ENCODE measurements around the gene DGKI.

The DGKI gene

GRCh38 chr7:137393570-137393969 lies 453.2 kb downstream of the DGKI start:
- H3K36me3 ChIP-seq (ENCODE audit: control insufficient read depth in 4 of 4, insufficient read depth in 4 of 4, low read length in 3 of 4), result no peaks in the 10 kb centered on the region
- no peak overlapping the region for H3K27ac ChIP-seq (ENCODE audit: insufficient read depth in 1 of 2, low read depth in 1 of 2, low read length in 2 of 2, poor library complexity in 1 of 2, severe bottlenecking in 2 of 2)
- no peaks in the 10 kb centered on the region for H3K27me3 ChIP-seq (replicated peaks in 2 of 5; ENCODE audit: control insufficient read depth in 4 of 5, insufficient read depth in 5 of 5, low read length in 4 of 5)
- no peak for DNase-seq
- H3K4me3 ChIP-seq (ENCODE audit: control insufficient read depth in 1 of 7, extremely low read depth in 1 of 7, insufficient read depth in 4 of 7, low read depth in 2 of 7, low read length in 6 of 7), result no peak overlapping the region
- ChIA-PET POLR2A (no interaction called here), CTCF (no interaction called here)
- H3K4me1 ChIP-seq (ENCODE audit: control extremely low read depth in 1 of 4, control insufficient read depth in 4 of 4, insufficient read depth in 4 of 4, low read length in 3 of 4), result no peaks in the 10 kb centered on the region
- peaks cover 0 to 3% (median 0%) of the 10 kb centered on the region in 5 experiments for H3K9me3 ChIP-seq (ENCODE audit: control extremely low read depth in 1 of 5, control insufficient read depth in 4 of 5, insufficient read depth in 2 of 5, low read depth in 1 of 5, low read length in 4 of 5)

DNA sequence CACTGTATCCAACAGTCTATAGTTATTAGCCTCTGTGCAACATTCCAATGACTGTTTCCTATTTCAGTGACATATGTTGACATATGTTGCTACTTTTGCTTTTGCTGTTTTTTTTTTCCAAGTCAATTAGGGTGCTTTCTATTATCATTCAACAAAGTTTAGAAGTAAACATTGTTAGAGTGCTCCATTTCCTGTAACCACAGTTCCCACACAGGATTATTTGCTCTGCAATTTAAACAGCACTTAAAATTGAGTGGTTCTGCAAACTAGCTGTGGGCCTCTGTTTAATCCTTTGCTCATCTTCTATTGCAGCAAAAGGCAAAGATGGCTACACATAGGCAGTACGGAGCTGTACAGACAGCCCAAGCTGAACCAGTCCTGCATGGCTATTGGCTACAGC lies 456.7 kb downstream of the DGKI start:
- 92% methylated on average over 1 of the region's 1 CpG for WGBS (ENCODE audit: insufficient coverage)
- H3K4me3 ChIP-seq (ENCODE audit: control insufficient read depth in 1 of 7, extremely low read depth in 1 of 7, insufficient read depth in 4 of 7, low read depth in 2 of 7, low read length in 6 of 7), result no peak overlapping the region
- CTCF ChIA-PET, result no interaction called here
- H3K27ac ChIP-seq (ENCODE audit: insufficient read depth in 1 of 2, low read depth in 1 of 2, low read length in 2 of 2, poor library complexity in 1 of 2, severe bottlenecking in 2 of 2), result no peak overlapping the region
- no peaks in the 10 kb centered on the region for H3K27me3 ChIP-seq (replicated peaks in 2 of 5; ENCODE audit: control insufficient read depth in 4 of 5, insufficient read depth in 5 of 5, low read length in 4 of 5)
- H3K36me3 ChIP-seq (ENCODE audit: control insufficient read depth in 4 of 4, insufficient read depth in 4 of 4, low read length in 3 of 4), result no peaks in the 10 kb centered on the region
- no peaks in the 10 kb centered on the region for H3K9me3 ChIP-seq (ENCODE audit: control extremely low read depth in 1 of 5, control insufficient read depth in 4 of 5, insufficient read depth in 2 of 5, low read depth in 1 of 5, low read length in 4 of 5)
- no peaks in the 10 kb centered on the region for H3K4me1 ChIP-seq (ENCODE audit: control extremely low read depth in 1 of 4, control insufficient read depth in 4 of 4, insufficient read depth in 4 of 4, low read length in 3 of 4)
- no peak for DNase-seq
- POLR2A ChIA-PET, result no interaction called here

DNA sequence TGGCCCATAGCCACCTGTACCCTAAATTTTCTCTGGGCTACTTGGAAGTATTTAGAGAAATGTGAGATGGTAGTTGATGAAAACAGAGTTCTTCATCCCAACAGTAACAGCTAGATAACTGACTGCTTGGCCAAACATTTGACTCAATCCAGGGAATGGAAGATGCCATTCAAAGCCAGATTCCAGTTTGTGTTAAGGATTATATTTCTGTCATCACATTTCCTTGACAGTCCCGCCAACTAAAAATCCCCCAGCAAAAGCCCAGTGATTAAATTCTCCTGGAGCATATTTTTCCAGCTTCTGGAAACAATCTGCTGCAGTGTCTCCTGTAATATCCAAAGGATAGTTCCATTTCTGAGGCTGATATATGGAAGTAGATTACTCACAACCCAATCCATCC lies 457.9 kb downstream of the DGKI start:
- no peak for DNase-seq
- no peaks in the 10 kb centered on the region for H3K36me3 ChIP-seq (ENCODE audit: control insufficient read depth in 4 of 4, insufficient read depth in 4 of 4, low read length in 3 of 4)
- no peak overlapping the region for H3K27ac ChIP-seq (ENCODE audit: insufficient read depth in 1 of 2, low read depth in 1 of 2, low read length in 2 of 2, poor library complexity in 1 of 2, severe bottlenecking in 2 of 2)
- H3K4me1 ChIP-seq (ENCODE audit: control extremely low read depth in 1 of 4, control insufficient read depth in 4 of 4, insufficient read depth in 4 of 4, low read length in 3 of 4), result no peaks in the 10 kb centered on the region
- no peak overlapping the region for H3K4me3 ChIP-seq (ENCODE audit: control insufficient read depth in 1 of 7, extremely low read depth in 1 of 7, insufficient read depth in 4 of 7, low read depth in 2 of 7, low read length in 6 of 7)
- no peaks in the 10 kb centered on the region for H3K9me3 ChIP-seq (ENCODE audit: control extremely low read depth in 1 of 5, control insufficient read depth in 4 of 5, insufficient read depth in 2 of 5, low read depth in 1 of 5, low read length in 4 of 5)
- CTCF ChIA-PET, result no interaction called here
- no peaks in the 10 kb centered on the region for H3K27me3 ChIP-seq (replicated peaks in 2 of 5; ENCODE audit: control insufficient read depth in 4 of 5, insufficient read depth in 5 of 5, low read length in 4 of 5)
- POLR2A ChIA-PET, result no interaction called here
- WGBS (ENCODE audit: insufficient coverage), result no CpG with 5 or more reads among the region's 1 CpG

DNA sequence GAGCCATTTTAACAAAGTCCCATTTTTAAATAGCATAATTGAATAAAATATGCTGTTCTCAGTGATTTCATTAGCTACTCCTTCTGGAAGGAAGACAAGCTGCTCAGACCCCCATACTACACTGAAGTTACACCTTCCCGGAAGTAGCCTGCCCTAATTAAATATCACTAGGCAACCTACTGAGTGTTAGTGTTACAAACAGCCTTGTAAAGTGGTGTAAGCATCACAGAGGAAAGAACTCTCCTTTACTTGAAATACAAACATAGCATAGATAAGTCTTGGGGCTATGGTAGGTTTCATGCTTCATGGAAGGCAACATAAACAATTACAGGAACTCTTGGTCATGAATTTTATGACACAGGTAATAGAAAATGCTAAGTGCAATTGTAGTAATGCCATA lies 459.8 kb downstream of the DGKI start:
- no peak for DNase-seq
- Histone ChIP-seq H3K36me3 (ENCODE audit: control insufficient read depth in 4 of 4, insufficient read depth in 4 of 4, low read length in 3 of 4) (no peaks in the 10 kb centered on the region), H3K27me3 (replicated peaks in 2 of 5; ENCODE audit: control insufficient read depth in 4 of 5, insufficient read depth in 5 of 5, low read length in 4 of 5) (no peaks in the 10 kb centered on the region), H3K4me3 (ENCODE audit: control insufficient read depth in 1 of 7, extremely low read depth in 1 of 7, insufficient read depth in 4 of 7, low read depth in 2 of 7, low read length in 6 of 7) (no peak overlapping the region), H3K4me1 (ENCODE audit: control extremely low read depth in 1 of 4, control insufficient read depth in 4 of 4, insufficient read depth in 4 of 4, low read length in 3 of 4) (no peaks in the 10 kb centered on the region), H3K9me3 (ENCODE audit: control extremely low read depth in 1 of 5, control insufficient read depth in 4 of 5, insufficient read depth in 2 of 5, low read depth in 1 of 5, low read length in 4 of 5) (no peaks in the 10 kb centered on the region), H3K27ac (ENCODE audit: insufficient read depth in 1 of 2, low read depth in 1 of 2, low read length in 2 of 2, poor library complexity in 1 of 2, severe bottlenecking in 2 of 2) (no peak overlapping the region)
- no CpG with 5 or more reads among the region's 1 CpG for WGBS (ENCODE audit: insufficient coverage)
- ChIA-PET CTCF (no interaction called here), POLR2A (no interaction called here)

GRCh38 chr7:137381045-137381444 lies 465.7 kb downstream of the DGKI start:
- Histone ChIP-seq H3K4me1 (ENCODE audit: control extremely low read depth in 1 of 4, control insufficient read depth in 4 of 4, insufficient read depth in 4 of 4, low read length in 3 of 4) (no peaks in the 10 kb centered on the region), H3K36me3 (ENCODE audit: control insufficient read depth in 4 of 4, insufficient read depth in 4 of 4, low read length in 3 of 4) (no peaks in the 10 kb centered on the region), H3K9me3 (ENCODE audit: control extremely low read depth in 1 of 5, control insufficient read depth in 4 of 5, insufficient read depth in 2 of 5, low read depth in 1 of 5, low read length in 4 of 5) (peaks cover 0 to 3% (median 0%) of the 10 kb centered on the region in 5 experiments), H3K4me3 (ENCODE audit: control insufficient read depth in 1 of 7, extremely low read depth in 1 of 7, insufficient read depth in 4 of 7, low read depth in 2 of 7, low read length in 6 of 7) (no peak overlapping the region), H3K27ac (ENCODE audit: insufficient read depth in 1 of 2, low read depth in 1 of 2, low read length in 2 of 2, poor library complexity in 1 of 2, severe bottlenecking in 2 of 2) (no peak overlapping the region), H3K27me3 (replicated peaks in 2 of 5; ENCODE audit: control insufficient read depth in 4 of 5, insufficient read depth in 5 of 5, low read length in 4 of 5) (no peaks in the 10 kb centered on the region)
- ChIA-PET POLR2A (no interaction called here), CTCF (no interaction called here)
- WGBS (ENCODE audit: insufficient coverage), result no CpG with 5 or more reads among the region's 1 CpG
- no peak for DNase-seq

DNA sequence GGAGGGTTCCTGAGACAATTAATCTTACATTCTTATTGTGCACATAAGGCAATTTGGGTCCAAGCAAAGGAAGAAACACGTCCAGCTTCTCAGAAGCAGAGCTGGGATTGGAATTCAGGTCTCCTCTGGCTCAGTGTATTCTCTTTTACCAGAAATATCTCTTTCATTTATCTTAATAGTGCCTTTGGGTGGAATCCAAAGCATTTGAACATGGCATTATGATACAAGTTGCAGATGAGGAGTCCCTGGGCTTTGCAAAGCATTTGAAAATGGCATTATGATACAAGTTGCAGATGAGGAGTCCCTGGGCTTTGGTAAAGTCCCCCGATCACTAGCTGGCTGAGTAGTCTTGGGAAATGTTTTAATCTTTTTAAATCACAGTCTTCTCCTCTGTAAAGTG lies 473.3 kb downstream of the DGKI start:
- 100% methylated on average over 1 of the region's 2 CpGs for WGBS (ENCODE audit: insufficient coverage)
- Histone ChIP-seq H3K36me3 (ENCODE audit: control insufficient read depth in 4 of 4, insufficient read depth in 4 of 4, low read length in 3 of 4) (no peaks in the 10 kb centered on the region), H3K9me3 (ENCODE audit: control extremely low read depth in 1 of 5, control insufficient read depth in 4 of 5, insufficient read depth in 2 of 5, low read depth in 1 of 5, low read length in 4 of 5) (peaks cover 0 to 3% (median 0%) of the 10 kb centered on the region in 5 experiments), H3K4me1 (ENCODE audit: control extremely low read depth in 1 of 4, control insufficient read depth in 4 of 4, insufficient read depth in 4 of 4, low read length in 3 of 4) (no peaks in the 10 kb centered on the region), H3K27ac (ENCODE audit: insufficient read depth in 1 of 2, low read depth in 1 of 2, low read length in 2 of 2, poor library complexity in 1 of 2, severe bottlenecking in 2 of 2) (no peak overlapping the region), H3K4me3 (ENCODE audit: control insufficient read depth in 1 of 7, extremely low read depth in 1 of 7, insufficient read depth in 4 of 7, low read depth in 2 of 7, low read length in 6 of 7) (no peak overlapping the region), H3K27me3 (replicated peaks in 2 of 5; ENCODE audit: control insufficient read depth in 4 of 5, insufficient read depth in 5 of 5, low read length in 4 of 5) (no peaks in the 10 kb centered on the region)
- DNase-seq, result no peak
- CTCF ChIA-PET, result no interaction called here
- POLR2A ChIA-PET, result no interaction called here

DNA sequence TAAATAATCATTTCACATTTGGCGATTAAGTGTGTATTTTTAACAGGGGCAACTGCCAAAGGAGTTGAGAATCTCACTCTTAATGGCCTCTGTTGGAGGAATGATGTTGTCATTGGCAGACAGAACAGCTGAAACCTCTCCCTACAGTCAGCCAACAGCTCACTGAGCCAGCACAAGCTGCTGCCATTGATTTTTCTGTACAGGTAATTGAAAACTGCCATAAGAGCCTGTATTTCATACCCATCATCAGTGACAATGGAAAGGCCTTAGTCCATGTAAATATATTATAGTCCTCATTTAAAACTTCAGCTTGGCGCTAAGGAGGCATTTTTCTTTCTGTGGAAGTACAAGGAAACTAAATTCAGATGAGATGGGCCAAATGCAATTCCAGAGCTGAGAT lies 475.2 kb downstream of the DGKI start:
- no peaks in the 10 kb centered on the region for H3K27me3 ChIP-seq (replicated peaks in 2 of 5; ENCODE audit: control insufficient read depth in 4 of 5, insufficient read depth in 5 of 5, low read length in 4 of 5)
- H3K9me3 ChIP-seq (ENCODE audit: control extremely low read depth in 1 of 5, control insufficient read depth in 4 of 5, insufficient read depth in 2 of 5, low read depth in 1 of 5, low read length in 4 of 5), result peaks cover 0 to 2% (median 0%) of the 10 kb centered on the region in 5 experiments
- no peaks in the 10 kb centered on the region for H3K36me3 ChIP-seq (ENCODE audit: control insufficient read depth in 4 of 4, insufficient read depth in 4 of 4, low read length in 3 of 4)
- no peaks in the 10 kb centered on the region for H3K4me1 ChIP-seq (ENCODE audit: control extremely low read depth in 1 of 4, control insufficient read depth in 4 of 4, insufficient read depth in 4 of 4, low read length in 3 of 4)
- ChIA-PET POLR2A (no interaction called here), CTCF (no interaction called here)
- no peak overlapping the region for H3K27ac ChIP-seq (ENCODE audit: insufficient read depth in 1 of 2, low read depth in 1 of 2, low read length in 2 of 2, poor library complexity in 1 of 2, severe bottlenecking in 2 of 2)
- DNase-seq, result no peak
- no peak overlapping the region for H3K4me3 ChIP-seq (ENCODE audit: control insufficient read depth in 1 of 7, extremely low read depth in 1 of 7, insufficient read depth in 4 of 7, low read depth in 2 of 7, low read length in 6 of 7)
- 100% methylated on average over 1 of the region's 2 CpGs for WGBS (ENCODE audit: insufficient coverage)

DNA sequence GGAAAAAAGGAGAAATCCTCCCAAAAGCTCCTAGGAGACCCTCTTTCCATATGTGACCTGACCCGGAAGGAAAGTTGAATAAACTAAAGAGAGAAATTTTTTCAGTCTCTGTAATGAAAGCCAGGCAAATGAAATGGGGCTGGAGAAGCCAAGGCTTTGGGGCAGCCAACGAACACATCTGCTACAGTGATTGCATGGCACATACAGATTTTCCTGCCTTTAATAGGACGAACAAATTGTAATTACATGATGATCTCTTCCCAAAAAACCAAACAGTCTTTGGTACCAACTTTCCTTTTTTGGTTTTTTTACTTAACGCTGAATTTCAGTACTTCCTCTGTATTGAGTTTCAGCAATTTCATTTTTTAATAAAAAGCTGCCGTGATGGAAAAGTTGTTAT lies 479.8 kb downstream of the DGKI start:
- ChIA-PET POLR2A (no interaction called here), CTCF (no interaction called here)
- Histone ChIP-seq H3K27me3 (replicated peaks in 2 of 5; ENCODE audit: control insufficient read depth in 4 of 5, insufficient read depth in 5 of 5, low read length in 4 of 5) (no peaks in the 10 kb centered on the region), H3K27ac (ENCODE audit: insufficient read depth in 1 of 2, low read depth in 1 of 2, low read length in 2 of 2, poor library complexity in 1 of 2, severe bottlenecking in 2 of 2) (no peak overlapping the region), H3K36me3 (ENCODE audit: control insufficient read depth in 4 of 4, insufficient read depth in 4 of 4, low read length in 3 of 4) (no peaks in the 10 kb centered on the region), H3K4me1 (ENCODE audit: control extremely low read depth in 1 of 4, control insufficient read depth in 4 of 4, insufficient read depth in 4 of 4, low read length in 3 of 4) (no peaks in the 10 kb centered on the region), H3K4me3 (ENCODE audit: control insufficient read depth in 1 of 7, extremely low read depth in 1 of 7, insufficient read depth in 4 of 7, low read depth in 2 of 7, low read length in 6 of 7) (no peak overlapping the region), H3K9me3 (ENCODE audit: control extremely low read depth in 1 of 5, control insufficient read depth in 4 of 5, insufficient read depth in 2 of 5, low read depth in 1 of 5, low read length in 4 of 5) (peaks cover 0 to 2% (median 0%) of the 10 kb centered on the region in 5 experiments)
- DNase-seq, result no peak
- WGBS (ENCODE audit: insufficient coverage), result 89% methylated on average over 4 of the region's 5 CpGs

Measured in common myeloid progenitor, CD34-positive (primary cell).